ENCODE data around the gene CAD. TPM values are rescaled to one million over a fixed set of nuclear protein-coding genes. Genes with fewer than 3 reads are reported as not detected.

Gene CAD
- total and polyA plus RNA-seq, 5 donors = 6.0 to 12.0 (median 9.9) TPM

DNA sequence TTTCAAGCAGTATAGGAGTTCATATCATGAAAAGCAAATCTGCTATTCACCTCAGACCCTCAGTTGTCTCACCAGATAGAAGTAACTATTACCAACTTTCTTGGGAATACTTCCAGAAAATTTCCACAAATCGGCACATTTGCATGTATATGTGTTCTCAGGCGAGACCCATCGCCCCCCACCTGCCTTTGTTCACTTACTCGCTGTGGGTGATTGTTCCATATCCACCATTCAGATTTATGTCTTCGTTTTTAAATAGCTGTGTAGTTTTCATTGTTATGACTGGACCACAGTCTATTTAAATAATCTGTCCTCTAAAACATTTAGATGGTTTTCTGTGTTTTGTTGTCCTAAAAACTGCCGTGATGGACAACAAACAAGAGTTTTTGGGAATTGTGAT lies 68.3 kb downstream of the CAD start:
- WGBS = 59% methylated on average over 6 of the region's 6 CpGs
- no peaks in the 10 kb centered on the region for H3K27me3 ChIP-seq (ENCODE audit: control insufficient read depth, insufficient read depth)
- no peak for ATAC-seq
- intact Hi-C loops (cut with DNase I) = loop anchor here in 2 of 4 donors (10.0 kb wide), 1 partner anchor 191 kb away; no protein-coding TSS in a partner anchor
- no peak for DNase-seq
- H3K4me3 ChIP-seq (ENCODE audit: low read length) = peak overlapping the region; percentile 62
- peaks cover 2% of the 10 kb centered on the region for H3K4me1 ChIP-seq (ENCODE audit: control insufficient read depth, insufficient read depth, low read length)
- no peaks in the 10 kb centered on the region for H3K9me3 ChIP-seq (ENCODE audit: control insufficient read depth, low read length)
- H3K27ac ChIP-seq (ENCODE audit: low read length) = no peak overlapping the region

DNA sequence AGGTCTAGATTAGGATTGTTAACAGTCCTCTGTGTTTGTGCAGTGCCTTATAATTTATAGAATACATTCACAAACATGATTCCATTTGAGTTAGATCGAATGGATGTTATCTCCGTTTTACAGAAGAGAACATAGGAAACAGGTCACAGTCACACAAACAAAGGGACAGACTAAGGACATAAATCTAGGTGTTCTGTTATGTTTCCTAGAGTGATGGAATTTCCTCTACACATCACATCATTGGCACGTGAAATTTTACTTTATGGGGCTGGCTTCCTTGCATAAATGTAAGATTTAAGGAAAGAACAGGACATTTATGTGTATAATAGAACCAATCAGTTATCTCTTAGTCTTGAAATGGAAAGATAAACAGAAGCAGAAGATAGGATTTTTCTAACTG lies 71.4 kb downstream of the CAD start:
- no peak overlapping the region for H3K4me3 ChIP-seq (ENCODE audit: low read length)
- no peak for ATAC-seq

DNA sequence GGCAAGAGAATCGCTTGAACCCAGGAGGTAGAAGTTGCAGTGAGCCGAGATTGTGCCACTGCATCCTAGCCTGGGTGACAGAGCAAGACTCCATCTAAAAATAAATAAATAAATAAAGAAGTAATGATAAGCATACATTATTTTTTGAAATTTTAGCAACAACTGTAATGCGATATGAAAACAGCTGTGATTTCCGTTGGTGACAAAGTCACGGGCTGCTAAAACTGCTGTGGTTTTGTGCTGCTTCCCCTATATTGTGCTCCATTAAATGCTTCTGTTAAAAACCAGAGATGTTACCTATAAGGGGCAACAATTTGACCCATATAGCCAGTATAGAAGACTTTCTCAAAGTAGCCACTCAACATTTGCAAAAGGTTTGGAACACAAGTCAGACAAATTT lies 73.4 kb downstream of the CAD start:
- intact Hi-C loops (cut with DNase I) = no loop called here
- no peak overlapping the region for H3K27ac ChIP-seq (ENCODE audit: low read length)
- H3K4me1 ChIP-seq (ENCODE audit: control insufficient read depth, insufficient read depth, low read length) = peaks cover 2% of the 10 kb centered on the region
- ATAC-seq = no peak
- H3K9me3 ChIP-seq (ENCODE audit: control insufficient read depth, low read length) = no peaks in the 10 kb centered on the region
- no peak for DNase-seq
- WGBS = 83% methylated on average over 5 of the region's 5 CpGs
- H3K27me3 ChIP-seq (ENCODE audit: control insufficient read depth, insufficient read depth) = no peaks in the 10 kb centered on the region
- H3K4me3 ChIP-seq (ENCODE audit: low read length) = no peak overlapping the region

More for the DNA sequence above, 71.4 kb downstream of the CAD start:
- 39% methylated on average over 3 of the region's 3 CpGs for WGBS
- intact Hi-C loops (cut with DNase I) = loop anchor here in 2 of 4 donors (10.0 kb wide), 1 partner anchor 194 kb away; no protein-coding TSS in a partner anchor
- Histone ChIP-seq H3K27me3 (ENCODE audit: control insufficient read depth, insufficient read depth) (no peaks in the 10 kb centered on the region), H3K9me3 (ENCODE audit: control insufficient read depth, low read length) (no peaks in the 10 kb centered on the region), H3K27ac (ENCODE audit: low read length) (no peak overlapping the region), H3K4me1 (ENCODE audit: control insufficient read depth, insufficient read depth, low read length) (peaks cover 2% of the 10 kb centered on the region)
- no peak for DNase-seq

DNA sequence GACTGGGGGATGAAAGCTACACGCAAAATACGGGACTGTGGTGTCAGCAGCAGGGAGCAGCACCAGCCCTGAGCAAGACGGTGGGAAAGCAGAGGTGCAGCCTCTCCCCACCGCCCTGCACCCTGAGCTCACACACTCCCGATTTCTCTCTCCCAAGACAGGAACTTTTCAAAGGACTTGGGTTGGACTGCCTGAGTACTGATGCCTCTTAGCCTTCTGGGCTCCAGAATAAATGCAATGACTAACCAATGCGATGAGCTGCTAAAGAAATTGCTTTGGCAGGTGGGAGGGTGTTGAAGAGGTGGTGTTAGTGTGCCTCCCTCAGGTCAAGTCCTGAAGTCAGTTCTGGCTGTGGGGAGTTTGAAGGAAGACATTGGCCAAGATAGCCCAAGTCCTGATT lies 74.7 kb downstream of the CAD start:
- DNase-seq (no peak), ATAC-seq (peak; percentile 30 to 34)
- H3K4me1 ChIP-seq (ENCODE audit: control insufficient read depth, insufficient read depth, low read length) = peaks cover 4% of the 10 kb centered on the region
- intact Hi-C loops (cut with DNase I) = no loop called here
- H3K27ac ChIP-seq (ENCODE audit: low read length) = peak overlapping the region; percentile 6
- H3K4me3 ChIP-seq (ENCODE audit: low read length) = no peak overlapping the region
- WGBS = 29% methylated on average over 6 of the region's 6 CpGs
- H3K9me3 ChIP-seq (ENCODE audit: control insufficient read depth, low read length) = no peaks in the 10 kb centered on the region
- no peaks in the 10 kb centered on the region for H3K27me3 ChIP-seq (ENCODE audit: control insufficient read depth, insufficient read depth)

Other genes starting within 250 kb of the CAD start
- gene MAPRE3, start 246.7 kb upstream of the CAD start, total RNA-seq = 10 to 100 TPM; 43.6 to 58.8 (median 49.9) TPM
- gene MAPRE3, start 246.7 kb upstream of the CAD start, polyA plus RNA-seq = 85.1 TPM
- 10 to 100 TPM; 40.8 to 56.7 (median 47.7) TPM for gene TMEM214, start 184.4 kb upstream of the CAD start, total RNA-seq
- gene TMEM214, start 184.4 kb upstream of the CAD start, polyA plus RNA-seq = 29.4 TPM
- 10 to 100 TPM; 10.8 to 12.4 (median 11.4) TPM for gene AGBL5, start 165.7 kb upstream of the CAD start, total RNA-seq
- 5.9 TPM for gene AGBL5, start 165.7 kb upstream of the CAD start, polyA plus RNA-seq
- 100 to 1,000 TPM; 372 to 487 (median 454) TPM for gene OST4, start 145.7 kb upstream of the CAD start, total RNA-seq
- gene OST4, start 145.7 kb upstream of the CAD start, polyA plus RNA-seq = 872 TPM
- 10 to 100 TPM; 24.3 to 44.2 (median 38.9) TPM for gene EMILIN1, start 138.8 kb upstream of the CAD start, total RNA-seq
- 30.0 TPM for gene EMILIN1, start 138.8 kb upstream of the CAD start, polyA plus RNA-seq
- 1 to 10 TPM; 1.9 to 5.5 (median 3.2) TPM for gene KHK, start 130.6 kb upstream of the CAD start, total RNA-seq
- gene KHK, start 130.6 kb upstream of the CAD start, polyA plus RNA-seq = 1.7 TPM
- 1 to 10 TPM; 4.0 to 9.6 (median 5.6) TPM for gene CGREF1, start 98.2 kb upstream of the CAD start, total RNA-seq
- gene CGREF1, start 98.2 kb upstream of the CAD start, polyA plus RNA-seq = 4.7 TPM
- gene ABHD1, start 93.6 kb upstream of the CAD start, total RNA-seq = 1 to 10 TPM; 1.6 to 4.7 (median 2.6) TPM
- gene ABHD1, start 93.6 kb upstream of the CAD start, polyA plus RNA-seq = 5.1 TPM
- gene PREB, start 82.7 kb upstream of the CAD start, total RNA-seq = 10 to 100 TPM; 46.3 to 52.7 (median 47.9) TPM
- gene PREB, start 82.7 kb upstream of the CAD start, polyA plus RNA-seq = 48.5 TPM
- not detected for gene PRR30, start 78.0 kb upstream of the CAD start, total RNA-seq
- not detected for gene PRR30, start 78.0 kb upstream of the CAD start, polyA plus RNA-seq
- gene TCF23, start 68.4 kb upstream of the CAD start, total RNA-seq = under 1 TPM; 0.06 to 0.15 (median 0.11) TPM
- gene TCF23, start 68.4 kb upstream of the CAD start, polyA plus RNA-seq = 0.05 TPM
- gene ATRAID, start 5.3 kb upstream of the CAD start, total RNA-seq = 100 to 1,000 TPM; 124 to 177 (median 144) TPM
- gene ATRAID, start 5.3 kb upstream of the CAD start, polyA plus RNA-seq = 256 TPM
- 10 to 100 TPM in 3 of 4 donors, 1 to 10 TPM in 1; 8.1 to 14.1 (median 12.8) TPM for gene SLC5A6, start 5.1 kb upstream of the CAD start, total RNA-seq
- gene SLC5A6, start 5.1 kb upstream of the CAD start, polyA plus RNA-seq = 7.8 TPM
- gene SLC30A3, start 45.7 kb downstream of the CAD start, total RNA-seq = 10 to 100 TPM in 1 of 4 donors, 1 to 10 TPM in 3; 9.4 to 17.3 (median 9.6) TPM
- 7.3 TPM for gene SLC30A3, start 45.7 kb downstream of the CAD start, polyA plus RNA-seq
- gene DNAJC5G, start 58.1 kb downstream of the CAD start, total RNA-seq = 1 to 10 TPM; 1.3 to 3.0 (median 1.8) TPM
- gene DNAJC5G, start 58.1 kb downstream of the CAD start, polyA plus RNA-seq = 2.2 TPM
- 100 to 1,000 TPM; 101 to 188 (median 149) TPM for gene TRIM54, start 65.1 kb downstream of the CAD start, total RNA-seq
- 144 TPM for gene TRIM54, start 65.1 kb downstream of the CAD start, polyA plus RNA-seq
- gene UCN, start 91.1 kb downstream of the CAD start, total RNA-seq = 1 to 10 TPM in 3 of 4 donors, under 1 TPM in 1; 0.96 to 3.3 (median 1.5) TPM
- gene UCN, start 91.1 kb downstream of the CAD start, polyA plus RNA-seq = 0.72 TPM
- 10 to 100 TPM; 40.3 to 77.1 (median 56.4) TPM for gene MPV17, start 105.7 kb downstream of the CAD start, total RNA-seq
- gene MPV17, start 105.7 kb downstream of the CAD start, polyA plus RNA-seq = 98.2 TPM
- gene GTF3C2, start 139.4 kb downstream of the CAD start, total RNA-seq = 10 to 100 TPM; 24.8 to 32.1 (median 26.6) TPM
- 16.9 TPM for gene GTF3C2, start 139.4 kb downstream of the CAD start, polyA plus RNA-seq
- 10 to 100 TPM; 31.8 to 36.0 (median 33.9) TPM for gene EIF2B4, start 153.0 kb downstream of the CAD start, total RNA-seq
- gene EIF2B4, start 153.0 kb downstream of the CAD start, polyA plus RNA-seq = 31.2 TPM
- 10 to 100 TPM; 61.7 to 74.8 (median 68.2) TPM for gene SNX17, start 153.2 kb downstream of the CAD start, total RNA-seq
- gene SNX17, start 153.2 kb downstream of the CAD start, polyA plus RNA-seq = 54.8 TPM
- gene ZNF513, start 163.4 kb downstream of the CAD start, total RNA-seq = 10 to 100 TPM in 1 of 4 donors, 1 to 10 TPM in 3; 8.1 to 13.1 (median 8.5) TPM
- gene ZNF513, start 163.4 kb downstream of the CAD start, polyA plus RNA-seq = 9.6 TPM
- gene PPM1G, start 192.2 kb downstream of the CAD start, total RNA-seq = 10 to 100 TPM; 31.5 to 40.4 (median 37.3) TPM
- gene PPM1G, start 192.2 kb downstream of the CAD start, polyA plus RNA-seq = 35.0 TPM
- gene NRBP1, start 211.3 kb downstream of the CAD start, total RNA-seq = 10 to 100 TPM; 46.6 to 61.3 (median 51.8) TPM
- gene NRBP1, start 211.3 kb downstream of the CAD start, polyA plus RNA-seq = 37.7 TPM
- gene KRTCAP3, start 225.0 kb downstream of the CAD start, total RNA-seq = 1 to 10 TPM in 1 of 4 donors, under 1 TPM in 2, not detected in 1; 0.59 to 1.3 (median 0.82) TPM
- gene KRTCAP3, start 225.0 kb downstream of the CAD start, polyA plus RNA-seq = 0.38 TPM